GM19372 (cell line): Measurements from ENCODE around the gene SETBP1.
"Not testable (repeated sequence)": the region's sequence is repeated elsewhere in the genome, so short reads cannot be mapped to it uniquely, and the experiment has no call there.

ENCODE experiments used
- ATAC-seq: cut with Tn5 transposase; IDR thresholded peaks from one replicate; pipeline ENCODE4 v1.9.1; 2021; ENCODE audit warnings: mild to moderate bottlenecking, low read depth, moderate library complexity; ENCODE audit not compliant: unreplicated experiment

Gene SETBP1

GRCh38 chr18:44701227-44701626 lies 20.5 kb downstream of the SETBP1 start:
- ATAC-seq = no peak

GRCh38 chr18:44702594-44702993 lies 21.9 kb downstream of the SETBP1 start:
- ATAC-seq = no peak

GRCh38 chr18:44704135-44704789 lies 23.6 kb downstream of the SETBP1 start:
- no peak for ATAC-seq

- no peak for ATAC-seq
These were observed 24.5 kb downstream of the SETBP1 start for GRCh38 chr18:44705075-44705675.

GRCh38 chr18:44708451-44709083 lies 27.9 kb downstream of the SETBP1 start:
- no peak for ATAC-seq

GRCh38 chr18:44709307-44710126 lies 28.8 kb downstream of the SETBP1 start:
- peak; percentile 90 for ATAC-seq

- ATAC-seq = no peak
These were observed 30.2 kb downstream of the SETBP1 start for GRCh38 chr18:44710931-44711330.

GRCh38 chr18:44712025-44712424 lies 31.3 kb downstream of the SETBP1 start:
- no peak for ATAC-seq

- ATAC-seq = no peak
These were observed 32.7 kb downstream of the SETBP1 start for GRCh38 chr18:44713435-44713834.

- ATAC-seq = no peak
These were observed 33.7 kb downstream of the SETBP1 start for GRCh38 chr18:44714376-44714775.

GRCh38 chr18:44715245-44715644 lies 34.6 kb downstream of the SETBP1 start:
- no peak for ATAC-seq

- no peak for ATAC-seq
These were observed 35.2 kb downstream of the SETBP1 start for GRCh38 chr18:44715842-44716241.

- ATAC-seq = no peak
These were observed 36.0 kb downstream of the SETBP1 start for GRCh38 chr18:44716697-44717163.

- no peak for ATAC-seq
These were observed 38.9 kb downstream of the SETBP1 start for GRCh38 chr18:44719519-44720060.

GRCh38 chr18:44721748-44722147 lies 41.1 kb downstream of the SETBP1 start:
- ATAC-seq = not testable (repeated sequence)

- ATAC-seq = peak; percentile 31
These were observed 42.7 kb downstream of the SETBP1 start for GRCh38 chr18:44723411-44723810.

- no peak for ATAC-seq
These were observed 43.6 kb downstream of the SETBP1 start for GRCh38 chr18:44724105-44724778.

- ATAC-seq = peak; percentile 41
These were observed 44.8 kb downstream of the SETBP1 start for GRCh38 chr18:44725300-44726058.

- no peak for ATAC-seq
These were observed 45.4 kb downstream of the SETBP1 start for GRCh38 chr18:44726059-44726421.
